ENCODE measurements around the gene LIG1. TPM values are rescaled to one million over a fixed set of nuclear protein-coding genes. Genes with fewer than 3 reads are reported as not detected.
A peak's percentile ranks its signal among the peaks of the same experiment; 100 is the strongest.

The LIG1 gene
- total and polyA plus RNA-seq, 9 of the 15 experiments (the other 6 are each of a cell fraction or from before 2014, with no cell fraction given) = 9.6 to 114 (median 71.1) TPM

DNA sequence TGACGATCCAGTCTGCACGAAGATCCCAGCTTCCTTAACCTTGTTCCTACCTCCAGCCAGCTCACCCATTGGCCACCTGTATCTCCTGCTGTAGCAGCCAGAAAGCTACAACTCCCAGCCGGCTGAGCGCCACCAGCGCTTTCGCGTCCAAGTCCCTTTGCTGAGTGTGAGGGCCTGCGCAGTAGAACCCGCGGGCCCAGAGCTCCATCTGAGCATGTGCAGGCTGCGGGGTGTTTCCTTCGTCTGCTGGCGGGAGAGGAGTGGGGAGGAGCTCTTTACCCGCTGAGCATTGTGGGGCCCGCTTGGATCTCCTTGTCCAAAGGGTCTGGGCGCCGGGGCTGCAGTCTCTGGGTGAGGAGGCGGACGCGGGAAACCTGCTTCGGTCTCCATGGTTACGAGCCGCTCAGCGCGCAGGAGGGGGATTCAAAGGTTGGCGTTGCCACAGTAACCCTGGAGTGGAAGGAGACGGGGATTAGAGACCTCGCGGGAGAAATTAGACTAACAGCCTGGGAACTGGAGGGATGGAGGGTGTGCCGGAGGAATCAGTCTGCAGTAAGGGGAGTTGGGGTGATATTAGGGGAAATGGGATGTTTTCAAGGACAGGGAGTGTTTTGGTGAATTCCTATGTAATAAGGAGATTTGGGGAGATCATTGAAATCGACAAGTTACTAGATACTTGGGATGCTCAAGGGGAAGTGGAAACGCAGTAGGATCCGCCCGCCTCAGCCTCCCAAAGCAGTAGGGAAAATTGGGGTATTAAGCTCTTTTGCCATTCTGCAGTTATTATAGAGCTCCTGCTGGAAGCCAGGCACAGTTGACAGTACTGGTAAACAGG is 33.9 kb upstream of the LIG1 start (continued):
- TF ChIP-seq, protein P1, sequence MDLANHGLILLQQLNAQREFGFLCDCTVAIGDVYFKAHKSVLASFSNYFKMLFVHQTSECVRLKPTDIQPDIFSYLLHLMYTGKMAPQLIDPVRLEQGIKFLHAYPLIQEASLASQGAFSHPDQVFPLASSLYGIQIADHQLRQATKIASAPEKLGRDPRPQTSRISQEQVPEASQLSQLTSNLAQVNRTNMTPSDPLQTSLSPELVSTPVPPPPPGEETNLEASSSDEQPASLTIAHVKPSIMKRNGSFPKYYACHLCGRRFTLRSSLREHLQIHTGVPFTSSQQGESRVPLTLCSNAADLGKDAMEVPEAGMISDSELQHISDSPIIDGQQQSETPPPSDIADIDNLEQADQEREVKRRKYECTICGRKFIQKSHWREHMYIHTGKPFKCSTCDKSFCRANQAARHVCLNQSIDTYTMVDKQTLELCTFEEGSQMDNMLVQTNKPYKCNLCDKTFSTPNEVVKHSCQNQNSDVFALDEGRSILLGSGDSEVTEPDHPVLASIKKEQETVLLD (IDR thresholded peaks at IDR 0.05) = peak; percentile 90; the same call in 1 of the 2 replicates
- no peak for TF ChIP-seq DDX20 (tag; IDR thresholded peaks at IDR 0.05; ENCODE audit: low read depth)
- TF ChIP-seq ZKSCAN8 (CRISPR knock-in tag; IDR thresholded peaks at IDR 0.05) = no peak
- TF ChIP-seq GATA2 (CRISPR knock-in tag; IDR thresholded peaks at IDR 0.05) = no peak
- no peak for TF ChIP-seq ZFPM2 (CRISPR knock-in tag; IDR thresholded peaks at IDR 0.05)
- peak; percentile 2; the same call in 1 of the 2 replicates for TF ChIP-seq EP400 (IDR thresholded peaks at IDR 0.05)
- TF ChIP-seq FIP1L1 (IDR thresholded peaks at IDR 0.05; ENCODE audit: low read depth, low read length, poor library complexity, severe bottlenecking) = peak; percentile 54
- no peak for TF ChIP-seq ETV6 (IDR thresholded peaks at IDR 0.05; ENCODE audit: borderline replicate concordance in 1 of 2, low read depth in 2 of 2, low read length in 1 of 2)
- TF ChIP-seq ETV6 (CRISPR knock-in tag; IDR thresholded peaks at IDR 0.05; ENCODE audit: borderline replicate concordance) = peak; percentile 24; the same call in 1 of the 2 replicates
- TF ChIP-seq, protein P2, sequence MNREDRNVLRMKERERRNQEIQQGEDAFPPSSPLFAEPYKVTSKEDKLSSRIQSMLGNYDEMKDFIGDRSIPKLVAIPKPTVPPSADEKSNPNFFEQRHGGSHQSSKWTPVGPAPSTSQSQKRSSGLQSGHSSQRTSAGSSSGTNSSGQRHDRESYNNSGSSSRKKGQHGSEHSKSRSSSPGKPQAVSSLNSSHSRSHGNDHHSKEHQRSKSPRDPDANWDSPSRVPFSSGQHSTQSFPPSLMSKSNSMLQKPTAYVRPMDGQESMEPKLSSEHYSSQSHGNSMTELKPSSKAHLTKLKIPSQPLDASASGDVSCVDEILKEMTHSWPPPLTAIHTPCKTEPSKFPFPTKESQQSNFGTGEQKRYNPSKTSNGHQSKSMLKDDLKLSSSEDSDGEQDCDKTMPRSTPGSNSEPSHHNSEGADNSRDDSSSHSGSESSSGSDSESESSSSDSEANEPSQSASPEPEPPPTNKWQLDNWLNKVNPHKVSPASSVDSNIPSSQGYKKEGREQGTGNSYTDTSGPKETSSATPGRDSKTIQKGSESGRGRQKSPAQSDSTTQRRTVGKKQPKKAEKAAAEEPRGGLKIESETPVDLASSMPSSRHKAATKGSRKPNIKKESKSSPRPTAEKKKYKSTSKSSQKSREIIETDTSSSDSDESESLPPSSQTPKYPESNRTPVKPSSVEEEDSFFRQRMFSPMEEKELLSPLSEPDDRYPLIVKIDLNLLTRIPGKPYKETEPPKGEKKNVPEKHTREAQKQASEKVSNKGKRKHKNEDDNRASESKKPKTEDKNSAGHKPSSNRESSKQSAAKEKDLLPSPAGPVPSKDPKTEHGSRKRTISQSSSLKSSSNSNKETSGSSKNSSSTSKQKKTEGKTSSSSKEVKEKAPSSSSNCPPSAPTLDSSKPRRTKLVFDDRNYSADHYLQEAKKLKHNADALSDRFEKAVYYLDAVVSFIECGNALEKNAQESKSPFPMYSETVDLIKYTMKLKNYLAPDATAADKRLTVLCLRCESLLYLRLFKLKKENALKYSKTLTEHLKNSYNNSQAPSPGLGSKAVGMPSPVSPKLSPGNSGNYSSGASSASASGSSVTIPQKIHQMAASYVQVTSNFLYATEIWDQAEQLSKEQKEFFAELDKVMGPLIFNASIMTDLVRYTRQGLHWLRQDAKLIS (CRISPR knock-in tag; IDR thresholded peaks at IDR 0.05) = peak; percentile 68; the same call in 1 of the 2 replicates
- TF ChIP-seq CXXC5 (CRISPR knock-in tag; IDR thresholded peaks at IDR 0.05) = peak; percentile 40; the same call in 1 of the 2 replicates
- 0 out of 2 replicates have a peak, but pooled peaks have one; percentile 52 for TF ChIP-seq ZNF717 (CRISPR knock-in tag; IDR thresholded peaks at IDR 0.05)
- peak; percentile 80; the same call in 1 of the 2 replicates for TF ChIP-seq ZBTB7A (IDR thresholded peaks at IDR 0.05; ENCODE audit: borderline replicate concordance, control insufficient read depth, low read depth, low read length)
- peak; percentile 47 for TF ChIP-seq HCFC1 (IDR thresholded peaks at IDR 0.05; ENCODE audit: low read depth, low read length)
- TF ChIP-seq SIN3A (IDR thresholded peaks at IDR 0.05; ENCODE audit: borderline replicate concordance in 2 of 2, control insufficient read depth in 1 of 2, low read depth in 2 of 2, low read length in 2 of 2) = peak; percentile 35 to 57; a peak in 1 of 4 replicates
- TF ChIP-seq OTX1 (CRISPR knock-in tag; IDR thresholded peaks at IDR 0.05) = peak; percentile 92
- TF ChIP-seq NEUROD1 (IDR thresholded peaks at IDR 0.05; ENCODE audit: borderline replicate concordance, low read depth, low read length, partially characterized antibody) = peak; percentile 31
- TF ChIP-seq ELK3 (CRISPR knock-in tag; IDR thresholded peaks at IDR 0.05) = 0 out of 2 replicates have a peak, but pooled peaks have one; percentile 23
- no peak for TF ChIP-seq C11orf30 (IDR thresholded peaks at IDR 0.05; ENCODE audit: low read depth)
- peak; percentile 96 for TF ChIP-seq RFX1 (IDR thresholded peaks at IDR 0.05)
- peak; percentile 76; the same call in 1 of the 2 replicates for TF ChIP-seq GTF2E2 (tag; IDR thresholded peaks at IDR 0.05)

Measured in K562 (cell line).